HG02970 (cell line): ENCODE data around the gene BRD3OS.
"Not testable (repeated sequence)": the region's sequence is repeated elsewhere in the genome, so short reads cannot be mapped to it uniquely, and the experiment has no call there.

ENCODE experiments used
- ATAC-seq: cut with Tn5 transposase; IDR thresholded peaks from one replicate; pipeline ENCODE4 v1.9.1; 2021; ENCODE audit warnings: mild to moderate bottlenecking, moderate library complexity, moderate number of reproducible peaks; ENCODE audit not compliant: unreplicated experiment, low FRiP score

BRD3OS gene

GRCh38 chr9:133987946-133988665 lies 37.2 kb upstream of the BRD3OS start:
- no peak for ATAC-seq

DNA sequence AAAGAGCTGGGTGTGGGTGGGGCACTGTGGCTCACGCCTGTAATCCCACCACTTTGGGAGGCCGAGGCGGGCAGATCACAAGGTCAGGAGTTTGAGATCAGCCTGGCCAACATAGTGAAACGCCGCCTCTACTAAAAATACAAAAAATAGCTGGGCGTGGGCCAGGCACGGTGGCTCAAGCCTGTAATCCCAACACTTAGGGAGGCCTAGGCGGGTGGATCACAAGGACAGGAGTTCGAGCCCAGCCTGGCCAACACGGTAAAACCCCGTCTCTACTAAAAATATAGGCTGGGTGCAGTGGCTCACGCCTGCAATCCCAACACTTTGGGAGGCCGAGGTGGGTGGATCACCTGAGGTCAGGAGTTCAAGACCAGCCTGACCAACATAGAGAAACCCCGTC lies 36.5 kb upstream of the BRD3OS start:
- not testable (repeated sequence) for ATAC-seq

DNA sequence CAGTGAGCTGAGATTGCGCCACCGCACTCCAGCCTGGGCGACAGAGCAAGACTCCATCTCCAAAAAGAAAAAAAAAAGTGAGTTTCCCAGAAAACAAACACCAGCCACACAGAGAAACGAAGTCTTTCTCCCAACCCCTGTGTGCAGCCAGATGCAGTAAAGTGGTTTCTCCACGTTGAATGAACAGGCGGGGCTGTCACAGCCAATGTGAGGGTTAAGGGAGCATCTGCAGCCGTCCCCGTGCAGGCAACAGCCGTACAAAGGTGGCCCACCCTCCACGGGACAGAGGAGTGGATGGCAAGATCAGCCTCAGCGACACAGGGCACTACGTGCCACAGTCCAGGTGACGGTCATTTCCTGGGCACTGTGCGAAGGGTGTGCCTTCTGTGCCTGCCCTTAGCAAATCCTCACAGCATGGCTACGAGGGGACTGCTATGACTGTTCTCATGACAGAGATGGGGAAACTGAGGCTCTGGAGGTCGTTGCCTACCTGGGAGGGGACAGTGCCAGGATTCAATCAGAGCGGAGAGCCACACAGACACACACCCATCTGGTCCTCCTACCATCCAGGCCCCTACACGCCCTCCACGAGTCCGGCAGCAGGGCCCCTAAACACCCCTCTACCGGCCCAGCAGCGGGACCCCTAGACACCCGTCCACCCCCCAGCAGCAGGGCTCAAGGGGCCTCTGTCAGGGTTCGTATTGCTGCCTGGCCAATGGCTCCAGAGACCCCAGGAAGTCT lies 35.5 kb upstream of the BRD3OS start:
- no peak for ATAC-seq

GRCh38 chr9:133990366-133991213 lies 34.7 kb upstream of the BRD3OS start:
- ATAC-seq: no peak

DNA sequence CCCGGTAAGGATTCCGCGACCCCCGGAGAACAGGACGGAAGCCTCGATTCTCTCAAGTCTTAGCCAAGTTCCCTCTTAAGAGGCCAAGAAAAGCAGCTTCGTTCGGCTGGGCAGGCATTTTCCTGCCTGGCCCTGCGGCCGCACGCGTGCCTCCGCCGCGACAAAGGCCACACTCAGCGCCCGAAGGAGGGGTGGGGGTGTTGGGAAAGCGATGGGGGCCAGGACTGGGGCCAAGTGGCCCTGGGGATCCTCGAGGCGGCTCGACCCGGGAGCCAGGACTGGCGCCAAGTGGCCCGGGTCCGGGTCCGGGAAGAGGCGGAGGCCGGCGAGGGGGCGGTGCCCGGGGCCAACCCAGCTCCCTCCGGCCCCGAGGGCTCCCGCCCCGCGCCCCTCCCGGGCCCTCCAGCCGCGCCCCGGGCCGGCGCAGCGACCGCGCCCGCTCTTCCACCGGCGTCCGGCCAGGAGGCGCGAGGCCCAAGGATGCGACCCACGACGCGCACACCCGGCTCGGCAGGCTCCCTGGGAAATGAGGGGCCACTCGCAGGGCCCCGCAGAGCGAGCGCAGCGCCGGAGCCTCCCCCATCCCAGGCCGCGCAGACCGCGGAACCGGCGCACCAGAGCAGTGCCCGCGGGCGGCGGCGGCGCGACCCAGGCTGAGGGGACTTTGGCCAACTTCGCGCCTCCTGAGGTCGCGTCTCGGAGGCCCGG lies 33.9 kb upstream of the BRD3OS start:
- ATAC-seq: peak; percentile 9

GRCh38 chr9:133991964-133992779 lies 33.1 kb upstream of the BRD3OS start, which contains the start of gene VAV2:
VAV2 (minus strand) TSS chr9:133992324; CDS start chr9:133992278, 46 bp downstream.
- peak; percentile 45 for ATAC-seq

- ATAC-seq: peak; percentile 49
Measured at GRCh38 chr9:133992780-133993634, 32.3 kb upstream of the BRD3OS start.

GRCh38 chr9:133993635-133994253 lies 31.5 kb upstream of the BRD3OS start:
- ATAC-seq: no peak

DNA sequence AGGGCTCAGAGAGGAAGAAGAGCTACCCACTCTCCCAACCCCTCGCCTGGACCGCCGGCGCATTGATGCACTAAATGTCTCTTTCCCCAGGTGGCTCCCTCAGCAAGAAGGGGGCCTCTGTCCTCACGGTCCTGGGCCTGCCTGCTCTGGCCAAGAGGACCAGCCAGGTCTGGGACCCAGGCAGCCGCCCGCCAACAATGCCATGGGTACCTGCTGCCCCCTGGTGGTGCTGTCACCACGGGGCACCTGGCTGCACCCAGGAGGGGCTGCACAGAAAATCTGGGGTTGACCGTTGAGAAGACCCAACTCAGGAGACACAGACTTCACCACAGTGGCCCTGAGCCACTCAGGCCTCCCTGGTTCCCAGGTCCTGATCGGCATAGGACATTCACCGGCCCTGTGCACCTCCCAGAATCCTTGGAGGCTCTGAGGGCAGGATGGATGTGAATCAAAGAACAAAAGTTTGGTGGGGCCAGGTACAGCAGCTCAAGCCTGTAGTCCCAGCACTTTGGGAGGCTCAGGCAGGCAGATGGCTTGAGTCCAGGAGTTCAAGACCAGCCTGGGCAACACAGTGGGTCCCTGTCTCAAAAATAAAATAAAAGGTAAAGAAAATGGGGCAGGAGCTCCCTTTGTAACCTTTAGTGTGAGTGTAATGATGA lies 30.8 kb upstream of the BRD3OS start:
- no peak for ATAC-seq

DNA sequence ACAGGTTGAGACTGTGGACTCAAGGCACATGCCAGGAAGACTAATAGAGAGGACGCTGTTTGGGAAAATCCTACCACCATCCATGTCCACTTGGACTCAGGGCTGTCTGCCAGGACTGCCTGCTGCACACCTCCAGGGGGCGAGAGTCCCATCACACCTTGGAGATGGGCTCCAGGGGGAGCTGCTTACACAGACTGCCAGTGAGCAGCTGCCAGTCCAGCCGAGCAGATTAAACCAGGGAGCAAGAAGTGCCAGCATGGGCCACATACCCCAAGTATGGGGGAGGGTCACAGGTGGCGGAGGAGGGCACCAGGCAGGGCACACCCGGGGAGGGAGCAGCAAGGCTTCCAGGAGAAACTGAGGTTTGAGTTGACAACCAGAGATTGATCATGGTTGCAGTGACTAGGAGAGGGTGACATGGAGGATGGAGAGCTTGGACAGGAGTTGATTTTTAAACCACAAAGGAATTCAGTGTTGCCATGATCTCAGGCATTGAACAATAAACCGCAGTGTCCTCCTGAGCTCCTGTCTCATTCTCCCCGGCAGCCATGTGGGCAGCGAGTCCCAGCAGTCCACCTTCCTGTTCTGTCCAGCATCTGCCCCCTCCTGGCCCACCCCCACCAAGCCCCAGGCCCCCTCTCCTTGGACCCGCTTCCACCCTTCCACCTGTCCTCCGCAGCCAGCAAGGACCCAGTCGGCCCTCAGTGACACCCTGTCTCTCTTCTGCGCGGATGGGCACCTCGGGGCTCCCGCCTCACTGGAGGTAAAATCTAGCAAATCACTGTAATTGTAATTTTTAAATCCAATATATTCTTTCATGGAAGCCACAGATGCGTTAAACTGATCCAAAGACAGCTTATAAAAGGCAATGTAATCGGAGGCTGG lies 30.0 kb upstream of the BRD3OS start:
- no peak for ATAC-seq

- ATAC-seq: no peak
Measured at GRCh38 chr9:133996531-133997520, 28.5 kb upstream of the BRD3OS start.

DNA sequence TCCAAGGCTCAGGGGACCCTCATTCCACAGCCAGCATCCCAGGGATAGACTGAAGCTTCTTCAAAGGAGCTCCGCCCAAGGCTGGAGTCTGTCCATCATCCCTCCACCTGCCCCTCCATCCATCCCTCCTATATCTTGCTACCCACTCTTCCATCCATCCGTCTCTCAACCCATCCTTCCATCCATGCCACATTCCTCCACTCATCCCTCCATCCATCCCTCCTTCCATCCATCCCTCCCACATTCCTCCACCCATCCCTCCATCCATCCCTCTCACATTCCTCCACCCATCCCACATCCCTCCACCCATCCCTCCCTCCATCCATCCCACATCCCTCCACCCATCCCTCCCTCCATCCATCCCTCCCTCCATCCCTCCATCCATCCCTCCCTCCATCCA lies 27.7 kb upstream of the BRD3OS start:
- ATAC-seq: no peak

DNA sequence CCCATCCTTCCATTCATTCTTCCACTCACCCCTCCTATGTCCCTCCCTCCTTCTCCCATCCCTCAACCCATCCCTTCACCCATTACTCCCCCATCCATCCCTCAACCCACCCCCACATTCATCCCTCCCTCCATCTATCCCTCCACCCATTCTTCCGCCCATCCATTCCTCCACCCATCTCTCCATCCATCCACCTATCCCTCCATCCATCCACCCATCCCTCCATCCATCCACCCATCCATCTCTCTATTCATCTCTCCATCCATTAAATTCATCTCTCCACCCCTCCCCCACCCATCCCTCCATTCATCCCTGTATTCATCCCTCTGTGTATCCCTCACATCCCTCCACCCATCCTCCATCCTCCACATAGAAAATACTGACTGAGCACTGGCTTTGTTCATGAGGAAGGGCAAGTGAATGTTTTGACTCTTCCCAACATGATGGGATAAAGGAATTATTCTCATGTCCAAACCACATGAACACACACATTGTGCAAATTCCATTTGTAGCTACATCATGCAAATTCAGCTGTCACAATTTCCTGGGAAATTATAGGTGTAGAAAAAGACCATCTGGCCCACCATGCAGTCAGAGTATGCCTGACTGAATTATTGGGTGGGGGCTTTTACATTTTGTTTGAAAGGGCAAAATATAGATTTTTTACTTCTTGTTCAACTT lies 26.2 kb upstream of the BRD3OS start:
- no peak for ATAC-seq

- no peak for ATAC-seq
Measured at GRCh38 chr9:133999851-134000265, 25.4 kb upstream of the BRD3OS start.

DNA sequence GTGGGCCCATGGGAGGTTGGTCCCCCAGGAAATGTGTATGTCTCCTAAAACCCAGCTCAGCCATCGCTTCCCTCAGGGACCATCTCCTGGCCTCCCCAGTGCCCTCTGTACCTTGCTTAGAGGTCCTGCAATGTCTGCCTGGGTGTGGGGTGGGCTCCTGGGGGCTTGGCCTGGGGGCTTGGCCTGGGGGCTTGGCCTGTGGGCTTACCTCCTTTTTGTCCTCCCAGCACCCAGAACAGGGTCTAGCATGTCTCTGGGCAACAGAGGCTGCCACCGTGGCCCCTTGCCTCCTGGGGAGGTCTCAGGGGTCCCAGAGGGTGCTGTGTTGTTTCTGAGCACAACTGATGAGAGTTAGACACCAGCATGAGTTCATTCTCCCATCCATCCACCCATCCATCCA lies 22.5 kb upstream of the BRD3OS start:
- no peak for ATAC-seq
